ENCODE measurements around the gene MCRIP2.

DNA sequence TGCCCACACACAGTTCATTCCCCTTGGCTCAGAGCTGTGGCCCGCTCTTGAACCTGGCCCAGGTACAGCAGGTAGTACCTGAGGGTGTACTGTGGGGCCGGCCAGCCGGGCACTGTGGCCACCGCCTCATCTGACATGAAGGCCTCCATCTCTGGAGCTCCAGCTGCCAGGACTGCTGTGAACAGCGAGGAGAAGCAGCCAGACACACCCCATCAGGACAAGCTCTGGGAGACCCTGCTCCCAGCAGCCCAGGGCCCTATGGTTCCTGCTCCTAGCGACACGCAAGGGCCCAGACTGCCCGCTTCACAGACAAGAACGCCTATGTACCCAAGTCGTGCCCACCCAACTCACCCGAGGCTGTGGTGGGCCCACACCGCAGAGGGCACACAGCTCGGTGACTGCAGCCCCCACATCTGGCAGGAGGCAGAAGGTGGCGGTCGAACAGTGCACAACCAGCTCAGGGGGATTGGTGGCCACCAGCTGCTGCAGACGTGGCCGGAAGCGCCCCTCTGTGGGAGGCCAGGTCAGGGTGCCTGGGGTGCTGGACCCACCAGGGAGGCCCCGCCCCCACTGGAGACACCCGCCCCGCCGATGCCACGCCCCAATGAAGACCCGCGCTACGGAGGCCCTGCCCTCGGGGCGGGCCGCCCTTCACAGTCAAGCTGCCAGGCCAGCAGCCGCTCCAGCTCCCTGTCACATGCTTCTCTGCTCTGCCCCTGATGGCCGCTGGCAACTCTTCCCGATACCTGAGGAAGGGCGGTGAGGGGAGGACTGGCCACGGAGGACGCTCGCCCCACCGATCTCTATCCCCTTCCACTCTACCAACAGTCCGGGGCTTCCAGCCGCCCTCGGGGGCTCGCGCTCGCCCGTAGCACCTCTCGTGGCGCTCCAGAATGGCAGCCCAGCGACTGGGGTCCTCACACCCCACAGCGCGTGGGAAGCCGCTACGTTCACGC lies 37.5 kb downstream of the MCRIP2 start:
- TF ChIP-seq POLR2A (IDR thresholded peaks at IDR 0.05; ENCODE audit: control extremely low read depth in 1 of 2, low read depth in 2 of 2, low read length in 2 of 2) (no peak), CEBPB (IDR thresholded peaks at IDR 0.05; ENCODE audit: low read depth, low read length) (no peak), BCL11A (IDR thresholded peaks at IDR 0.05; ENCODE audit: low read depth in 2 of 2, low read length in 2 of 2) (no peak), EP300 (IDR thresholded peaks at IDR 0.05; ENCODE audit: borderline replicate concordance in 1 of 2, low read depth in 2 of 2, low read length in 2 of 2) (no peak)
- TF ChIP-seq, protein P1, sequence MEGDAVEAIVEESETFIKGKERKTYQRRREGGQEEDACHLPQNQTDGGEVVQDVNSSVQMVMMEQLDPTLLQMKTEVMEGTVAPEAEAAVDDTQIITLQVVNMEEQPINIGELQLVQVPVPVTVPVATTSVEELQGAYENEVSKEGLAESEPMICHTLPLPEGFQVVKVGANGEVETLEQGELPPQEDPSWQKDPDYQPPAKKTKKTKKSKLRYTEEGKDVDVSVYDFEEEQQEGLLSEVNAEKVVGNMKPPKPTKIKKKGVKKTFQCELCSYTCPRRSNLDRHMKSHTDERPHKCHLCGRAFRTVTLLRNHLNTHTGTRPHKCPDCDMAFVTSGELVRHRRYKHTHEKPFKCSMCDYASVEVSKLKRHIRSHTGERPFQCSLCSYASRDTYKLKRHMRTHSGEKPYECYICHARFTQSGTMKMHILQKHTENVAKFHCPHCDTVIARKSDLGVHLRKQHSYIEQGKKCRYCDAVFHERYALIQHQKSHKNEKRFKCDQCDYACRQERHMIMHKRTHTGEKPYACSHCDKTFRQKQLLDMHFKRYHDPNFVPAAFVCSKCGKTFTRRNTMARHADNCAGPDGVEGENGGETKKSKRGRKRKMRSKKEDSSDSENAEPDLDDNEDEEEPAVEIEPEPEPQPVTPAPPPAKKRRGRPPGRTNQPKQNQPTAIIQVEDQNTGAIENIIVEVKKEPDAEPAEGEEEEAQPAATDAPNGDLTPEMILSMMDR (IDR thresholded peaks at IDR 0.05; ENCODE audit: control extremely low read depth in 1 of 3, insufficient read depth in 1 of 3, low read depth in 1 of 3, low read length in 3 of 3) = no peak

Data from H1 (cell line).